K562 (cell line): ENCODE measurements around the gene PIK3CD. TPM values are rescaled to one million over a fixed set of nuclear protein-coding genes. Genes with fewer than 3 reads are reported as not detected.

Experiments used
- ATAC-seq: fragments of 200-7000 bp; cut with Tn5 transposase; 3 replicates; pipeline ENCODE4 v1.9.1; 2020; ENCODE audit warnings: moderate library complexity
- BruUV-seq: library from RNA; stranded (reverse); fragments of 400-500 nt; replicated peaks from 2 replicates; lab custom pipeline; 2021; lab: Mats Ljungman, UMichigan
- CTCF ChIA-PET: fragments of 300-600 bp; formaldehyde crosslinking; extraction: SDS; loops from one replicate; lab custom pipeline; 2021; ENCODE audit warnings: low intra/inter-chr PET ratio; lab: Yijun Ruan, JAX
- POLR2A ChIA-PET: fragments of 300-600, 350-650 bp; sonication (Branson Sonifier 250); formaldehyde crosslinking; extraction: SDS; loops from one replicate; lab custom pipeline; 2021; ENCODE audit warnings: antibody characterized with exemption, inconsistent platforms; lab: Yijun Ruan, JAX
- DNase-seq, 4 experiments: peaks; one replicate each; pipeline versions ENCODE4 v3.0.0 to v3.0.0-alpha.2; 2011 to 2018; ENCODE audit warnings: low spot score in 3 of 4, mixed read lengths in 3 of 4; ENCODE audit errors: extremely low read depth in 1 of 4
- FAIRE-seq: peaks from 2 replicates; lab custom pipeline; 2011; peaks lifted over from hg19 to GRCh38; lab: Jason Lieb, UNC
- H2AFZ ChIP-seq: 2 replicates; pipeline ENCODE4 v1.6.0; 2011; ENCODE audit warnings: low read depth, low read length, control low read depth, inconsistent platforms
- H3K27ac ChIP-seq: fragments of 200-600 bp; 3 replicates; pipeline ENCODE4 v1.8.0; 2011; ENCODE audit warnings: low read depth, mild to moderate bottlenecking, control low read depth, inconsistent platforms, low read length, moderate library complexity, mixed read lengths; ENCODE audit errors: extremely low read depth
- H3K27me3 ChIP-seq, 2 experiments: fragments of 300-600 bp in 1 of 2; 2 replicates in 1 of 2; 3 replicates in 1 of 2; pipeline versions ENCODE4 v1.6.0 to v1.8.0; 2011; ENCODE audit warnings: inconsistent platforms in 2 of 2, low read length in 2 of 2, mild to moderate bottlenecking in 1 of 2, mixed read lengths in 1 of 2, moderate library complexity in 1 of 2; ENCODE audit not compliant: control insufficient read depth in 2 of 2, insufficient read depth in 2 of 2
- H3K36me3 ChIP-seq: fragments of 300-600 bp; 3 replicates; pipeline ENCODE4 v1.8.0; 2011; ENCODE audit warnings: mild to moderate bottlenecking, low read length, inconsistent platforms; ENCODE audit not compliant: control insufficient read depth, insufficient read depth
- H3K4me1 ChIP-seq, 2 experiments: fragments of 200-600 bp in 1 of 2; replicated peaks in 1 of 2; 2 replicates in 1 of 2; 3 replicates in 1 of 2; pipeline versions ENCODE4 v1.5.1 to v1.8.0; 2011; ENCODE audit warnings: inconsistent platforms in 2 of 2, low read length in 2 of 2, mild to moderate bottlenecking in 1 of 2, mixed read lengths in 1 of 2, moderate library complexity in 1 of 2; ENCODE audit not compliant: control insufficient read depth in 2 of 2, insufficient read depth in 2 of 2
- H3K4me2 ChIP-seq: 2 replicates; pipeline ENCODE4 v1.6.1; 2011; ENCODE audit warnings: low read length, control low read depth, inconsistent platforms, mixed read lengths; ENCODE audit not compliant: insufficient read depth
- H3K4me3 ChIP-seq: fragments of 200-600 bp; sonication (generic), shearing (Covaris generic); 2 replicates; pipeline ENCODE4 v1.5.1; 2016; ENCODE audit warnings: control low read depth, inconsistent platforms
- H3K79me2 ChIP-seq: fragments of 200-600 bp; 3 replicates; pipeline ENCODE4 v1.8.0; 2011; ENCODE audit warnings: low read length, inconsistent platforms; ENCODE audit not compliant: control insufficient read depth, insufficient read depth
- H3K9ac ChIP-seq, 2 experiments: 2 replicates each; pipeline versions ENCODE4 v1.6.0 to v1.6.1; 2011; ENCODE audit warnings: low read depth in 2 of 2, low read length in 2 of 2, control low read depth in 1 of 2, inconsistent platforms in 1 of 2, mild to moderate bottlenecking in 1 of 2, mixed read lengths in 1 of 2; ENCODE audit not compliant: insufficient read depth in 1 of 2
- H3K9me1 ChIP-seq: one replicate; pipeline ENCODE4 v1.6.0; 2011; ENCODE audit warnings: inconsistent platforms, mild to moderate bottlenecking, low read length, moderate library complexity; ENCODE audit not compliant: control insufficient read depth, insufficient read depth
- H3K9me3 ChIP-seq: replicated peaks from 2 replicates; pipeline ENCODE4 v1.5.1; 2011; ENCODE audit warnings: low read depth, low read length, inconsistent platforms; ENCODE audit not compliant: control insufficient read depth, insufficient read depth
- H4K20me1 ChIP-seq: replicated peaks from 2 replicates; pipeline ENCODE4 v1.6.1; 2011; ENCODE audit warnings: low read length, inconsistent platforms, mixed read lengths; ENCODE audit not compliant: control insufficient read depth, insufficient read depth
- BACH1 ChIP-seq: fragments of 200-800 bp; sonication (Bioruptor generic); IDR thresholded peaks from 2 replicates; pipeline ENCODE4 v1.6.1; 2016; ENCODE audit warnings: missing genetic modification characterization, missing compliant biosample characterization
- KAT2B ChIP-seq: IDR thresholded peaks from one replicate; pipeline ENCODE4 v1.6.1; 2012; ENCODE audit warnings: low read depth, mild to moderate bottlenecking, control low read depth, inconsistent platforms, low read length, moderate library complexity
- NELFE ChIP-seq: IDR thresholded peaks from 2 replicates; pipeline ENCODE4 v1.6.1; 2011; ENCODE audit warnings: mild to moderate bottlenecking; ENCODE audit not compliant: insufficient read depth, insufficient read length
- PTRF ChIP-seq: fragments of 450-650 bp; IDR thresholded peaks from 2 replicates; pipeline ENCODE4 v1.6.1; 2016; ENCODE audit warnings: mild to moderate bottlenecking, missing genetic modification characterization, missing compliant biosample characterization
- RBM34 ChIP-seq: fragments of 200-400 bp; formaldehyde crosslinking; IDR thresholded peaks from 2 replicates; pipeline ENCODE4 v1.6.1; 2018; ENCODE audit warnings: low read length, borderline replicate concordance; ENCODE audit not compliant: insufficient read depth
- SLC30A9 ChIP-seq: fragments of 250-450 bp; sonication (Bioruptor Pico); IDR thresholded peaks from 2 replicates; pipeline ENCODE4 v1.8.0; 2022; ENCODE audit warnings: mild to moderate bottlenecking, moderate library complexity
- STAT5A ChIP-seq: IDR thresholded peaks from 2 replicates; pipeline ENCODE4 v1.6.1; 2012; ENCODE audit warnings: low read length, inconsistent platforms, borderline replicate concordance
- ZNF23 ChIP-seq: fragments of 250-450 bp; sonication (Bioruptor Pico); IDR thresholded peaks from 2 replicates; pipeline ENCODE4 v1.4.0; 2020; ENCODE audit warnings: mild to moderate bottlenecking
- WGBS: fragments of 100-300 bp; shearing (Covaris generic); methylation state at CpG from one replicate; pipeline ENCODE4 v1.1.6; 2016; ENCODE audit warnings: low coverage, mixed read lengths; ENCODE audit not compliant: insufficient coverage; ENCODE audit errors: missing lambda C conversion rate; 5-methylcytosine and 5-hydroxymethylcytosine counted together
- in situ Hi-C: fragments of 300-500 bp; cut with MboI; formaldehyde crosslinking; loops from 4 replicates; pipeline ENCODE4 v1.15.0; 2018; ENCODE audit warnings: inconsistent platforms, mixed read lengths
- intact Hi-C: fragments of 100-400 bp; cut with micrococcal nuclease; formaldehyde crosslinking; loops from 2 replicates; pipeline ENCODE4 v1.14.2; 2022
- polyA plus RNA-seq, 8 experiments: library from polyadenylated mRNA; depleted of rRNA in 4 of 8; stranded (reverse) in 5 of 8; unstranded in 3 of 8; fragments of >200 nt; fragmentation: Nextera tagmentation in 2 of 8; fragmentation: Illumina TruSeq in 1 of 8; extraction: Ambion mirVana in 2 of 8; extraction: Trizol in 1 of 8; gene quantifications; 2 replicates each; pipeline versions ENCODE4 v1.2.1 to v1.2.3, GENCODE V29; 2011 to 2014; ENCODE audit warnings: inconsistent platforms in 1 of 8, missing spikeins in 1 of 8
- total RNA-seq, 7 experiments: library from RNA; depleted of rRNA in 6 of 7; stranded (reverse); fragments of >200 nt in 6 of 7; fragmentation: Illumina TruSeq in 2 of 7; extraction: Trizol in 2 of 7; gene quantifications; 2 replicates each; pipeline versions ENCODE4 v1.2.1 to v1.2.3, GENCODE V29; 2011 to 2021; ENCODE audit warnings: low replicate concordance in 1 of 7
- TF ChIP-seq, protein P1 (sequence below), 2 experiments: IDR thresholded peaks; 2 replicates each; pipeline ENCODE4 v1.6.1; 2011; ENCODE audit warnings: borderline replicate concordance in 1 of 2, control low read depth in 1 of 2, low read depth in 1 of 2, low read length in 1 of 2, mild to moderate bottlenecking in 1 of 2, mixed read lengths in 1 of 2, moderate library complexity in 1 of 2; ENCODE audit not compliant: insufficient read depth in 1 of 2, insufficient read length in 1 of 2, poor library complexity in 1 of 2, severe bottlenecking in 1 of 2; ENCODE audit errors: extremely low read depth in 1 of 2

PIK3CD gene
- total and polyA plus RNA-seq, 9 of the 15 experiments (the other 6 are each of a cell fraction or from before 2014, with no cell fraction given): 1.8 to 20.8 (median 7.2) TPM

DNA sequence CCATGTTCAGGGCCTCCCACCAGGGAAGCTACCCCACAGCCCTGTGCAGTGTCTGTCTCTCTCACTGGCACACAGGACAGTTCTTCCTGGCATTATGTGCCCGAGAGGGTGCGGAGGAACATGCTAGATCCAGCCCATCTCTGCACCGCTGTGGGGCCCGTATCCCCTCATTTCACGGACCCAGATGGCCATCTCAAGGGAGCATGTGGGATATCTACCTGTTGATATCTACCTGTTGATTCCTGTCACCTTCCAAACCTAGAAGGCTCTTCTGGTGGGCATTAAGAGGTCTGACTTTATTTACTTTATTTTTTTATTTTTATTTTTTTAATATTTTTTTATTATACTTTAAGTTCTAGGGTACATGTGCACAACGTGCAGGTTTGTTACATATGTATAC, 11.7 kb downstream of the PIK3CD start (continued):
- TF ChIP-seq NELFE (no peak), ZNF23 (CRISPR knock-in tag) (no peak), RBM34 (no peak), BACH1 (no peak), STAT5A (no peak), KAT2B (no peak)
- TF ChIP-seq, protein P1, sequence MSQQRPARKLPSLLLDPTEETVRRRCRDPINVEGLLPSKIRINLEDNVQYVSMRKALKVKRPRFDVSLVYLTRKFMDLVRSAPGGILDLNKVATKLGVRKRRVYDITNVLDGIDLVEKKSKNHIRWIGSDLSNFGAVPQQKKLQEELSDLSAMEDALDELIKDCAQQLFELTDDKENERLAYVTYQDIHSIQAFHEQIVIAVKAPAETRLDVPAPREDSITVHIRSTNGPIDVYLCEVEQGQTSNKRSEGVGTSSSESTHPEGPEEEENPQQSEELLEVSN (IDR thresholded peaks at IDR 0.05; ENCODE audit: borderline replicate concordance in 1 of 2, extremely low read depth in 1 of 2, insufficient read depth in 1 of 2, insufficient read length in 1 of 2, low read depth in 1 of 2, low read length in 1 of 2, poor library complexity in 1 of 2, severe bottlenecking in 1 of 2): no peak

- H3K9ac ChIP-seq: no peak overlapping the region
- peaks cover 2 to 15% of the 10 kb centered on the region in 2 experiments; a peak in 4 of 5 replicates for H3K4me1 ChIP-seq
- BruUV-seq: no TSS peak
- H3K36me3 ChIP-seq: no peaks in the 10 kb centered on the region
- FAIRE-seq (no peak), DNase-seq (no peak), ATAC-seq (peak; percentile 25; the same call in 1 of the 3 replicates)
- CTCF ChIA-PET: interaction anchor here (0.6 kb wide), 1 partner anchor 36 kb away, joined by 3 read pairs; no protein-coding TSS in a partner anchor
- no peak overlapping the region for H3K4me3 ChIP-seq
- H3K9me3 ChIP-seq: no peaks in the 10 kb centered on the region
- 61% methylated on average over 9 of the region's 9 CpGs for WGBS
- H3K9me1 ChIP-seq: no peaks in the 10 kb centered on the region
- peaks cover 2 to 11% of the 10 kb centered on the region in 2 experiments; a peak in 2 of 5 replicates for H3K27me3 ChIP-seq
- intact Hi-C loops (no loop called here), in situ Hi-C loops (no loop called here)
- H4K20me1 ChIP-seq: no peaks in the 10 kb centered on the region
- no peak overlapping the region for H3K4me2 ChIP-seq
- TF ChIP-seq PTRF (no peak), BACH1 (no peak), SLC30A9 (CRISPR knock-in tag) (no peak)
- H3K79me2 ChIP-seq: no peaks in the 10 kb centered on the region
- H3K27ac ChIP-seq: no peak overlapping the region
- H2AFZ ChIP-seq: no peak overlapping the region
- POLR2A ChIA-PET: interaction anchor here (0.9 to 1.3 kb wide), 4 partner anchors 11 to 37 kb away, joined by 3 to 5 read pairs (median 4); no protein-coding TSS in a partner anchor
Measured at GRCh38 chr1:9665193-9665592, 13.7 kb downstream of the PIK3CD start.
